OCI-LY1 (cell line): ENCODE results near the gene BMP7.

Source experiments
- H2AFZ ChIP-seq: fragments of 200-600 bp; sonication (generic), shearing (Covaris generic); 2 replicates; pipeline ENCODE4 v1.6.0; 2014; ENCODE audit warnings: antibody characterized with exemption, mild to moderate bottlenecking, low read length
- H3F3A ChIP-seq: fragments of 200-600 bp; sonication (generic), shearing (Covaris generic); 2 replicates; pipeline ENCODE4 v1.6.0; 2014; ENCODE audit warnings: mild to moderate bottlenecking, antibody characterized with exemption, low read length, moderate library complexity; ENCODE audit not compliant: insufficient read depth
- H3K27ac ChIP-seq: fragments of 200-600 bp; sonication (generic); 2 replicates; pipeline ENCODE4 v1.5.1; 2014; ENCODE audit warnings: low read length, mixed run types, mild to moderate bottlenecking, low read depth; ENCODE audit not compliant: poor library complexity, severe bottlenecking
- H3K27me3 ChIP-seq: fragments of 200-600 bp; sonication (generic); 2 replicates; pipeline ENCODE4 v1.6.0; 2014; ENCODE audit warnings: antibody characterized with exemption, mild to moderate bottlenecking, low read length, moderate library complexity; ENCODE audit not compliant: insufficient read depth
- H3K36me3 ChIP-seq: fragments of 200-600 bp; sonication (generic); 2 replicates; pipeline ENCODE4 v1.6.1; 2014; ENCODE audit warnings: mild to moderate bottlenecking, antibody characterized with exemption, low read length, moderate library complexity, mixed read lengths; ENCODE audit not compliant: insufficient read depth
- H3K4me1 ChIP-seq: fragments of 200-600 bp; sonication (generic); 2 replicates; pipeline ENCODE4 v1.5.1; 2014; ENCODE audit warnings: mild to moderate bottlenecking, low read length, moderate library complexity; ENCODE audit not compliant: insufficient read depth, severe bottlenecking
- H3K4me2 ChIP-seq: fragments of 200-600 bp; sonication (generic), shearing (Covaris generic); 2 replicates; pipeline ENCODE4 v1.6.1; 2014; ENCODE audit warnings: low read length
- H3K4me3 ChIP-seq: fragments of 200-600 bp; sonication (generic); 2 replicates; pipeline ENCODE4 v1.5.1; 2014; ENCODE audit warnings: low read length, low read depth, mild to moderate bottlenecking, mixed read lengths; ENCODE audit not compliant: poor library complexity, severe bottlenecking
- H3K79me2 ChIP-seq: fragments of 200-600 bp; shearing (Covaris generic); 2 replicates; pipeline ENCODE4 v1.6.1; 2016; ENCODE audit warnings: mixed run types, low read length, mixed read lengths; ENCODE audit not compliant: insufficient read depth
- H3K9ac ChIP-seq: fragments of 200-600 bp; sonication (generic), shearing (Covaris generic); 2 replicates; pipeline ENCODE4 v1.6.1; 2014; ENCODE audit warnings: mild to moderate bottlenecking, low read length, mixed read lengths
- H3K9me2 ChIP-seq: fragments of 200-600 bp; sonication (generic), shearing (Covaris generic); 2 replicates; pipeline ENCODE4 v1.6.1; 2014; ENCODE audit warnings: low read depth, mild to moderate bottlenecking, low read length, mixed read lengths
- H3K9me3 ChIP-seq: fragments of 200-600 bp; shearing (Covaris generic); 2 replicates; pipeline ENCODE4 v1.6.1; 2014; ENCODE audit warnings: low read length, mixed read lengths
- H4K20me1 ChIP-seq: fragments of 200-600 bp; sonication (generic), shearing (Covaris generic); 2 replicates; pipeline ENCODE4 v1.6.0; 2016; ENCODE audit warnings: mild to moderate bottlenecking, low read length; ENCODE audit not compliant: insufficient read depth
- EZH2 ChIP-seq: fragments of 200-600 bp; sonication (generic), shearing (Covaris generic); IDR thresholded peaks from 2 replicates; pipeline ENCODE4 v1.8.0; 2017; ENCODE audit warnings: borderline replicate concordance, mixed run types, mild to moderate bottlenecking, antibody characterized with exemption, low read length, moderate library complexity, mixed read lengths
- TF ChIP-seq, protein P1 (sequence below): fragments of 200-600 bp; sonication (generic), shearing (Covaris generic); IDR thresholded peaks from 2 replicates; pipeline ENCODE4 v1.5.1; 2017; ENCODE audit warnings: mild to moderate bottlenecking, antibody characterized with exemption, low read length, moderate library complexity, mixed read lengths

The BMP7 gene

GRCh38 chr20:57197352-57198131 lies 68.9 kb downstream of the BMP7 start:
- H3K27me3 ChIP-seq = no peaks in the 10 kb centered on the region
- H3K9me2 ChIP-seq = no peaks in the 10 kb centered on the region
- H3K36me3 ChIP-seq = peaks cover 100% of the 10 kb centered on the region
- H4K20me1 ChIP-seq = no peaks in the 10 kb centered on the region
- no peak overlapping the region for H3K27ac ChIP-seq
- no peak overlapping the region for H3K9ac ChIP-seq
- no peaks in the 10 kb centered on the region for H3K4me1 ChIP-seq
- H3K4me3 ChIP-seq = no peak overlapping the region
- H3K79me2 ChIP-seq = no peaks in the 10 kb centered on the region
- no peak overlapping the region for H2AFZ ChIP-seq
- H3K4me2 ChIP-seq = no peak overlapping the region
- no peaks in the 10 kb centered on the region for H3F3A ChIP-seq
- no peaks in the 10 kb centered on the region for H3K9me3 ChIP-seq
- TF ChIP-seq, protein P1, sequence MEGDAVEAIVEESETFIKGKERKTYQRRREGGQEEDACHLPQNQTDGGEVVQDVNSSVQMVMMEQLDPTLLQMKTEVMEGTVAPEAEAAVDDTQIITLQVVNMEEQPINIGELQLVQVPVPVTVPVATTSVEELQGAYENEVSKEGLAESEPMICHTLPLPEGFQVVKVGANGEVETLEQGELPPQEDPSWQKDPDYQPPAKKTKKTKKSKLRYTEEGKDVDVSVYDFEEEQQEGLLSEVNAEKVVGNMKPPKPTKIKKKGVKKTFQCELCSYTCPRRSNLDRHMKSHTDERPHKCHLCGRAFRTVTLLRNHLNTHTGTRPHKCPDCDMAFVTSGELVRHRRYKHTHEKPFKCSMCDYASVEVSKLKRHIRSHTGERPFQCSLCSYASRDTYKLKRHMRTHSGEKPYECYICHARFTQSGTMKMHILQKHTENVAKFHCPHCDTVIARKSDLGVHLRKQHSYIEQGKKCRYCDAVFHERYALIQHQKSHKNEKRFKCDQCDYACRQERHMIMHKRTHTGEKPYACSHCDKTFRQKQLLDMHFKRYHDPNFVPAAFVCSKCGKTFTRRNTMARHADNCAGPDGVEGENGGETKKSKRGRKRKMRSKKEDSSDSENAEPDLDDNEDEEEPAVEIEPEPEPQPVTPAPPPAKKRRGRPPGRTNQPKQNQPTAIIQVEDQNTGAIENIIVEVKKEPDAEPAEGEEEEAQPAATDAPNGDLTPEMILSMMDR = no peak
- TF ChIP-seq EZH2 = no peak

DNA sequence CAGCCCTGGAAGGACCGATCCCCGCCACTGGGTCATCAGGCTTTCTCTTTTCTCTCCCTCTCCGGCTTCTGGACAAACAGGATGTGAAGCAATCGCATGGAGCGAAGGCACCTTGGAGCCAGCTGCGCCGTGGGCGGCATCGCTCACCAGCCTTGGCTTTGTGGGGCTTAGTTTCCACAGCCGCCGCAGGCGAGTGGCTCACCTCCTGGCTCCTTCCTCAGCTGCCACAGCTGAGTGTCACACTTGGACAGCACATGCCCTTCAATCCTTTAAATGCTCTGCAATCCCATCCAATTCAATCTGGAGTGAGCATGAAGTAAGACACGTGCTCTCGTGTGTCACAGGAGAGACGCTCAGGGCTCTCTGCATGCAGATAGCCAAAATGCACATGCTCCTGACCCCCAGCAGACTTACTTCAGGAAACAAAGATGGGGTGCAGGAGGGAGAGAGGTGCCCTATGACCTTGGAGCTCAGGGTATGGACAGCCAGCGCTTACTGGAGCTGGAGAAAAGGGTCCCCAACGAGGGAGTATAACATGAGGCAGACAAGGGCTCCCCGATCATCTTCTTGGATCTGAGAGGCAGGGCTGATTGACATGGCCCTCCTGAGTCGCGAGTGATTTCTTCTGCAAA lies 70.9 kb downstream of the BMP7 start:
- no peaks in the 10 kb centered on the region for H3K4me1 ChIP-seq
- no peaks in the 10 kb centered on the region for H3K9me3 ChIP-seq
- H3K9ac ChIP-seq = no peak overlapping the region
- TF ChIP-seq, protein P1 = no peak
- no peak for TF ChIP-seq EZH2
- no peaks in the 10 kb centered on the region for H3K9me2 ChIP-seq
- no peaks in the 10 kb centered on the region for H4K20me1 ChIP-seq
- no peak overlapping the region for H3K4me3 ChIP-seq
- no peaks in the 10 kb centered on the region for H3F3A ChIP-seq
- H3K27me3 ChIP-seq = no peaks in the 10 kb centered on the region
- H3K36me3 ChIP-seq = peaks cover 93% of the 10 kb centered on the region
- no peak overlapping the region for H3K27ac ChIP-seq
- no peak overlapping the region for H3K4me2 ChIP-seq
- no peak overlapping the region for H2AFZ ChIP-seq
- H3K79me2 ChIP-seq = no peaks in the 10 kb centered on the region

- Histone ChIP-seq H3K4me3 (no peak overlapping the region), H3K36me3 (peaks cover 93% of the 10 kb centered on the region), H3K4me2 (no peak overlapping the region), H3K27me3 (no peaks in the 10 kb centered on the region), H3K9me2 (no peaks in the 10 kb centered on the region), H4K20me1 (no peaks in the 10 kb centered on the region), H3K27ac (no peak overlapping the region), H3K9me3 (no peaks in the 10 kb centered on the region), H2AFZ (no peak overlapping the region), H3K79me2 (no peaks in the 10 kb centered on the region), H3F3A (no peaks in the 10 kb centered on the region), H3K9ac (no peak overlapping the region), H3K4me1 (no peaks in the 10 kb centered on the region)
- TF ChIP-seq, protein P1 = no peak
- TF ChIP-seq EZH2 = no peak
Measured at GRCh38 chr20:57195023-57195422, 71.4 kb downstream of the BMP7 start.
